Natural killer cell (primary cell): ENCODE measurements around the gene PSEN1. TPM values are rescaled to one million over a fixed set of nuclear protein-coding genes. Genes with fewer than 3 reads are reported as not detected.
"Not testable (repeated sequence)": the region's sequence is repeated elsewhere in the genome, so short reads cannot be mapped to it uniquely, and the experiment has no call there.

ENCODE experiments used
- ATAC-seq, 3 donors: fragments of 150-1000 bp in 2 of 3; fragments of 200-7000 bp in 1 of 3; cut with Tn5 transposase; 1 replicate in 1 of 3; 2 replicates in 2 of 3; pipeline ENCODE4 v1.10.0; 2021; ENCODE audit warnings: mild to moderate bottlenecking in 2 of 3, moderate library complexity in 2 of 3
- DNase-seq, 2 donors: peaks; one replicate each; pipeline versions ENCODE4 v3.0.0 to v3.0.0-alpha.2; 2013 to 2021; ENCODE audit warnings: mixed read lengths in 1 of 2
- H3K27ac ChIP-seq: one replicate; pipeline ENCODE4 v1.5.1; 2013; ENCODE audit warnings: mild to moderate bottlenecking, low read length
- H3K27me3 ChIP-seq: one replicate; pipeline ENCODE4 v1.6.1; 2013; ENCODE audit warnings: low read length; ENCODE audit not compliant: control insufficient read depth, insufficient read depth
- H3K36me3 ChIP-seq: one replicate; pipeline ENCODE4 v1.6.1; 2013; ENCODE audit warnings: low read length; ENCODE audit not compliant: control insufficient read depth, insufficient read depth
- H3K4me1 ChIP-seq: one replicate; pipeline ENCODE4 v1.6.1; 2013; ENCODE audit warnings: low read length; ENCODE audit not compliant: control insufficient read depth, insufficient read depth
- H3K4me3 ChIP-seq: one replicate; pipeline ENCODE4 v1.5.1; 2013; ENCODE audit warnings: low read length
- H3K9me3 ChIP-seq: one replicate; pipeline ENCODE4 v1.6.1; 2013; ENCODE audit warnings: low read length; ENCODE audit not compliant: control insufficient read depth, insufficient read depth
- H3K27ac Mint-ChIP-seq, 2 donors: one replicate each; pipeline ENCODE4 v1.8.0; 2022; ENCODE audit warnings: mild to moderate bottlenecking in 2 of 2, mixed read lengths in 2 of 2, moderate library complexity in 1 of 2
- H3K27me3 Mint-ChIP-seq, 2 donors: one replicate each; pipeline ENCODE4 v1.8.0; 2022; ENCODE audit warnings: low read depth in 2 of 2, mixed read lengths in 2 of 2
- H3K36me3 Mint-ChIP-seq: one replicate; pipeline ENCODE4 v1.8.0; 2022; ENCODE audit warnings: mixed read lengths
- H3K4me1 Mint-ChIP-seq, 2 donors: one replicate each; pipeline ENCODE4 v1.8.0; 2022; ENCODE audit warnings: mixed read lengths in 2 of 2
- H3K4me3 Mint-ChIP-seq: one replicate; pipeline ENCODE4 v1.8.0; 2022; ENCODE audit warnings: mild to moderate bottlenecking, moderate library complexity, mixed read lengths
- H3K9me3 Mint-ChIP-seq, 2 donors: one replicate each; pipeline ENCODE4 v1.8.0; 2022; ENCODE audit warnings: mixed read lengths in 2 of 2
- WGBS: methylation state at CpG from one replicate; pipeline ENCODE4 v1.1.7; 2013; ENCODE audit warnings: missing lambda C conversion rate; ENCODE audit not compliant: insufficient coverage; 5-methylcytosine and 5-hydroxymethylcytosine counted together
- intact Hi-C: fragments of 100-400 bp; cut with micrococcal nuclease; formaldehyde crosslinking; loops from one replicate; pipeline ENCODE4 v1.14.2; 2022
- total RNA-seq, 4 donors: library from RNA; stranded (reverse); fragments of 120-200 nt in 1 of 4; gene quantifications; one replicate each; pipeline versions ENCODE4 v1.2.3 to v1.2.4, GENCODE V29; 2013 to 2022
- TF ChIP-seq, protein P1 (sequence below): fragments of 200-600 bp; IDR thresholded peaks from one replicate; pipeline ENCODE4 v1.8.0; 2022; ENCODE audit warnings: antibody characterized with exemption

The PSEN1 gene
- total RNA-seq, 3 donors from 2014 or later (not counting 1 experiment from before 2014, with no cell fraction given): 47.1 to 62.6 (median 55.2) TPM

DNA sequence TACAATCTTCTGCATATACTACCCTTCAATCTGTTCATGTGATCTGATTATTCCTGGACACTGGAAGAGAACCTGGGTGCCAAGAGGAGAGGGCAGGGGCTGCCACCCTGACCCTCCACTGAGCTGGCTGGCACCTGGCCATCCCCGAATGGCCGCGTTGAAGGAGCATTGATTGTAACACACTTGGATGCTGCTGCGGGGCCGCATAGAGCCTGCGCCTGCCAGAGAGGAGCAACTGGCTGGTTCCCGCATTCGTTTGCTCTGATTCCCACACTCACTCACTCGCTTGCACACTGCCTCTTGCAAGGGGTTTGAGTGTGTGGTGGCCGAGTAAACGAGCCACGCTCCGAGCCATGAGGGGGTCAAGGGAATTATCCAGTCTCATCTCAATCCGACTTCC is 32.4 kb downstream of the PSEN1 start:
- DNase-seq: no peak
- no peak overlapping the region for H3K27ac Mint-ChIP-seq
- Histone ChIP-seq H3K4me3 (no peak overlapping the region), H3K9me3 (no peaks in the 10 kb centered on the region), H3K4me1 (no peaks in the 10 kb centered on the region), H3K27ac (no peak overlapping the region), H3K36me3 (peaks cover 55% of the 10 kb centered on the region), H3K27me3 (no peaks in the 10 kb centered on the region)
- H3K36me3 Mint-ChIP-seq: peaks cover 22% of the 10 kb centered on the region
- peaks cover 7 to 9% of the 10 kb centered on the region in 2 donors for H3K4me1 Mint-ChIP-seq
- H3K27me3 Mint-ChIP-seq: no peaks in the 10 kb centered on the region
- H3K4me3 Mint-ChIP-seq: no peak overlapping the region
- TF ChIP-seq, protein P1, sequence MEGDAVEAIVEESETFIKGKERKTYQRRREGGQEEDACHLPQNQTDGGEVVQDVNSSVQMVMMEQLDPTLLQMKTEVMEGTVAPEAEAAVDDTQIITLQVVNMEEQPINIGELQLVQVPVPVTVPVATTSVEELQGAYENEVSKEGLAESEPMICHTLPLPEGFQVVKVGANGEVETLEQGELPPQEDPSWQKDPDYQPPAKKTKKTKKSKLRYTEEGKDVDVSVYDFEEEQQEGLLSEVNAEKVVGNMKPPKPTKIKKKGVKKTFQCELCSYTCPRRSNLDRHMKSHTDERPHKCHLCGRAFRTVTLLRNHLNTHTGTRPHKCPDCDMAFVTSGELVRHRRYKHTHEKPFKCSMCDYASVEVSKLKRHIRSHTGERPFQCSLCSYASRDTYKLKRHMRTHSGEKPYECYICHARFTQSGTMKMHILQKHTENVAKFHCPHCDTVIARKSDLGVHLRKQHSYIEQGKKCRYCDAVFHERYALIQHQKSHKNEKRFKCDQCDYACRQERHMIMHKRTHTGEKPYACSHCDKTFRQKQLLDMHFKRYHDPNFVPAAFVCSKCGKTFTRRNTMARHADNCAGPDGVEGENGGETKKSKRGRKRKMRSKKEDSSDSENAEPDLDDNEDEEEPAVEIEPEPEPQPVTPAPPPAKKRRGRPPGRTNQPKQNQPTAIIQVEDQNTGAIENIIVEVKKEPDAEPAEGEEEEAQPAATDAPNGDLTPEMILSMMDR: no peak
- ATAC-seq: no peak
- H3K9me3 Mint-ChIP-seq: no peaks in the 10 kb centered on the region
- WGBS: 97% methylated on average over 14 of the region's 14 CpGs
- intact Hi-C loops: no loop called here

DNA sequence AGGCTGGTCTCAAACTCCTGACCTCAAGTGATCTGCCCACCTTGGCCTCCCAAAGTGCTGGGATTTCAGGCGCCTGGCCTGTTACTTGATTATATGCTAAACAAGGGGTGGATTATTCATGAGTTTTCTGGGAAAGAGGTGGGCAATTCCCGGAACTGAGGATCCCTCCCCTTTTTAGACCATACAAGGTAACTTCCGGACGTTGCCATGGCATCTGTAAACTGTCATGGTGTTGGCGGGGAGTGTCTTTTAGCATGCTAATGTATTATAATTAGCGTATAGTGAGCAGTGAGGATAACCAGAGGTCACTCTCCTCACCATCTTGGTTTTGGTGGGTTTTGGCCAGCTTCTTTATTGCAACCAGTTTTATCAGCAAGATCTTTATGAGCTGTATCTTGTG is 33.5 kb downstream of the PSEN1 start:
- H3K4me3 ChIP-seq, H3K4me1 Mint-ChIP-seq, ATAC-seq, H3K27ac Mint-ChIP-seq, H3K4me1 ChIP-seq, H3K27ac ChIP-seq, H3K9me3 ChIP-seq, DNase-seq, intact Hi-C loops, H3K27me3 ChIP-seq, H3K9me3 Mint-ChIP-seq, H3K4me3 Mint-ChIP-seq, H3K27me3 Mint-ChIP-seq: not testable (repeated sequence)
- 93% methylated on average over 4 of the region's 6 CpGs for WGBS
- H3K36me3 Mint-ChIP-seq: peaks cover 21% of the 10 kb centered on the region
- H3K36me3 ChIP-seq: peaks cover 58% of the 10 kb centered on the region

DNA sequence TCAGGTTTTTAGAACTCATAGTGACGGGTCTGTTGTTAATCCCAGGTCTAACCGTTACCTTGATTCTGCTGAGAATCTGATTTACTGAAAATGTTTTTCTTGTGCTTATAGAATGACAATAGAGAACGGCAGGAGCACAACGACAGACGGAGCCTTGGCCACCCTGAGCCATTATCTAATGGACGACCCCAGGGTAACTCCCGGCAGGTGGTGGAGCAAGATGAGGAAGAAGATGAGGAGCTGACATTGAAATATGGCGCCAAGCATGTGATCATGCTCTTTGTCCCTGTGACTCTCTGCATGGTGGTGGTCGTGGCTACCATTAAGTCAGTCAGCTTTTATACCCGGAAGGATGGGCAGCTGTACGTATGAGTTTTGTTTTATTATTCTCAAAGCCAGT is 34.4 kb downstream of the PSEN1 start:
- Mint-ChIP-seq H3K4me1 (peaks cover 7 to 9% of the 10 kb centered on the region in 2 donors), H3K4me3 (no peak overlapping the region), H3K27me3 (no peaks in the 10 kb centered on the region), H3K9me3 (no peaks in the 10 kb centered on the region), H3K27ac (no peak overlapping the region), H3K36me3 (peaks cover 21% of the 10 kb centered on the region)
- Histone ChIP-seq H3K27me3 (no peaks in the 10 kb centered on the region), H3K4me3 (no peak overlapping the region), H3K27ac (no peak overlapping the region), H3K36me3 (peaks cover 65% of the 10 kb centered on the region), H3K4me1 (no peaks in the 10 kb centered on the region), H3K9me3 (no peaks in the 10 kb centered on the region)
- TF ChIP-seq, protein P1: no peak
- ATAC-seq (no peak), DNase-seq (no peak)
- WGBS: 97% methylated on average over 11 of the region's 11 CpGs
- intact Hi-C loops: no loop called here

DNA sequence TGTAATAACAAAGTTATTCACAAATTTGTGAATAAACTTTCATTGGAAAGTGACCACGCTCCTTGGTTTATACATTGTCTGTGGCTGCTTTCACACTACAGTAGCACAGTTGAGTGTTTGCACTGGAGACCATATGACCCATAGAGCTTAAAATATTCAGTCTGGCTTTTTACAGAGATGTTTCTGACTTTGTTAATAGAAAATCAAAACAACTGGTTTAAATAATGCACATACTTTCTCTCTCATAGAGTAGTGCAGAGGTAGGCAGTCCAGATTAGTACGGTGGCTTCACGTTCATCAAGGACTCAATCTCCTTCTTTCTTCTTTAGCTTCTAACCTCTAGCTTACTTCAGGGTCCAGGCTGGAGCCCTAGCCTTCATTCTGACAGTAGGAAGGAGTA is 36.2 kb downstream of the PSEN1 start:
- 98% methylated on average over 3 of the region's 3 CpGs for WGBS
- Histone ChIP-seq H3K9me3 (no peaks in the 10 kb centered on the region), H3K4me3 (no peak overlapping the region), H3K27me3 (no peaks in the 10 kb centered on the region), H3K4me1 (no peaks in the 10 kb centered on the region), H3K27ac (no peak overlapping the region), H3K36me3 (peaks cover 83% of the 10 kb centered on the region)
- Mint-ChIP-seq H3K4me1 (peaks cover 7 to 9% of the 10 kb centered on the region in 2 donors), H3K4me3 (no peak overlapping the region), H3K27me3 (no peaks in the 10 kb centered on the region), H3K9me3 (no peaks in the 10 kb centered on the region), H3K27ac (peak overlapping the region; percentile 4 to 39), H3K36me3 (peaks cover 14% of the 10 kb centered on the region)
- intact Hi-C loops: no loop called here
- DNase-seq (no peak), ATAC-seq (no peak)
- TF ChIP-seq, protein P1: no peak
